ENCODE data around the gene DDB1.

Gene DDB1

DNA sequence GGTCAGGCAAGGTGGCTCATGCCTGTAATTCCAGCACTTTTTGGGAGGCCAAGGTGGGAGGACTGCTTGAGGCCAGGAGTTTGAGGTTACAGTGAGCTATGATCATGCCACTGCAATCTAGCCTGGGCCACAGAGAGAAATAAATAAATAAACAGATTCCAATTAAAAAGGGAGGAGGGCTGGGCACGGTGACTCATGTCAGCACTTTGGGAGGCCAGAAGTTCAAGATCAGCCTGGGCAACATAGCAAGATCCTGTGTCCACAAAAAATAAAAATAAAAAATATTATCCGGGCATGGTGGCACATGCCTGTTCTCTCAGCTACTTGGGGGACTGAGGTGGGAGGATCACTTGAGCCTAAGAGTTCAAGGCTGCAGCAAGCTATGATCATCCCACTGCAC lies 21.3 kb upstream of the DDB1 start:
- no peak for DNase-seq

DNA sequence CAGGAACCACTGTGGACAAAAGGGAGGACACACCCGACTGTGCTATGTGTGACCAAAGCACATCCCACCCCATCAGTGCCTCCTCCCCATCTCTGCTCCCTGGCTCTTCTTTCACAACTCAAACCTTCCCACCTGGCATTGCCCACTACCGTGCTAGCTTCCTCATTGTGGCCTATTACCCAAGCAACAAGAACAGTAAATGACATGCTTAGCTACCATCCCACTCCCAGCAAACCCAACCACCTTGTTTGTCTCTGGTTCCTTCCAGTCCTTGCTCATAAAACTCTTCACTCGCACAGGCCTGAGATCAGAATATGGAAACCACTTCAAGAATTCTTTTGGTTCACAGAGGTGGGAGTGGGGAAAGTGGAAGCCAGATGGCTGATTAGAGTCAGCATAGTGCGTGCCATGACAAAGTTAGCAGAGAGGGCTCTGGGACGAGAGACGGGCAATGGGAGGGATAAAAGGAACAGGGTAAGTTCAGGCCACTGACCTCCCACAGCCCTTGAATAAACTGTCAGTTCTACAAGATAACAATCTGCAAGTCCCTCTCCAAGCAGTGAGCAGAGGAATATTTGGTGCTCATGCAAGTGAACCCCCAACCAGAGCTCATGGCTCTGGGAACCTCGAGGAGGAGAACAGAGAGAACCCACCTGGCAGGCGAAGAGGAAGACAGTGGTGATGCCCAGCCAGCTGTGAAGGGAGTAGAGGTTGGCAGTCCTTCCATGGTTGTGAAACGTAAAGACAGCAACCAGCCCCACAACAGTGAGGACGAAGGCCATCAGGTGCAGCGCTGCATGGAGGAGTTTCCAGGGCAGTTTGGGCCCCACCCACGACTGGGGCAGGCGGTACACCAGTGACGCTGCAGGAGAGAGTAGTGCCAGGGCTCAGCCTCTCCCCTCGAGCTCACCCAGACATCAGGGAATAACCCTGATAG lies 20.5 kb upstream of the DDB1 start:
- DNase-seq = no peak

DNA sequence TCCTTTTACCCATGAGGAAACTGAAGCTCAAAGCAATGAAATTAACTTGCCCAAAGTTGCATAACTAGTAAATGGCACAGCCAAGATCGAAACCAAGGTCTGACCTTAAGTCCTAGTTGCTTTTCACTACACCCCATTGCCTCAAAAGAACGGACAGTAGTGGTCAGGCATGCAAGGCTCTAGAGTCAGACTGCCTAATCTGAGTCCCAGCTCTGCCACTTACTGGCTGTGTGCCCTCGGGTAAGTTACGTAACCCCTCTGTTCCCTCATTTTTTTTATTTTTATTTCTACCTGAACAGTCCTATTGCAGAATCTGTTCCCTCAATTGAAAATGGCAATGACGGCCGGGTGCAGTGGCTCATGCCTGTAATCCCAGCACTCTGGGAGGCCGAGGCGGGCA lies 19.1 kb upstream of the DDB1 start:
- DNase-seq = no peak

DNA sequence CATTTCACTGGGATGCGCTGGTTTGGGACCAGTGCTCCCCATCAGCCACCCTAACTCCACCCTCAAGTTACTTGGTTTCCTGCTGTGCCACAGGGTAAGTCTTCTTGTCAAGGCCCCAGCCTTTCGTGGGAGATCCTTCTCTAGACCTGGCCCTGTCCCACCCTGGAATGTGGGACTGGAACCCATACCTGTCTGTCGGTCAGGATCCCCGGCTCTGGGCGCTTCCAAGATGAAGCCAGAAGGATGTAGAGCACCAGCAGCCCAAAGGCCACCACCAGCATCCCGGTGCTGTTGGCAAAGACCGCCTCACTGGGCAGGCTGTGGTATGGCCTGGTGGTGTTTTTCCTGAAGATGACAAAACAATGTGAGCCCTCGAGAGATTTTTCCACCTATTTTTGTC lies 17.9 kb upstream of the DDB1 start:
- no peak for DNase-seq

DNA sequence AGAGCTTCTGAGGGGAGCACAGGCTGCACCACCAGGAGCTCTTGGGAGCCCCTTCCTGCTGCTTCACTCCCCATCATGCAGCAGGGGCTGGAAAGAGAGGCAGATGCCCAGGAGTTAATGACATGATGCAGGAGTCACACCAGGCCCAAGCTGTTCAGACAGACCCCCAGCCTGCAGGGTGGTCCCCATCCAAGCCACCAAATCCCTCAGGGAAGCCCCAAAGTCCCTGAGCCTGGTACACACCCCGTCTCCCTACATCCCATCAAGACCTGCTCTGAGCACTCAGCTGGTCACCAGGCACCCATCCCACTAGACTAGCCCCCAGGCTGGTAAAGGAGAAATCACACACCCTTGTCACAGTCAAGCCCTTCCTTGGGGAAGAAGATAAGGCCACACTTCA lies 17.4 kb upstream of the DDB1 start:
- DNase-seq = no peak

DNA sequence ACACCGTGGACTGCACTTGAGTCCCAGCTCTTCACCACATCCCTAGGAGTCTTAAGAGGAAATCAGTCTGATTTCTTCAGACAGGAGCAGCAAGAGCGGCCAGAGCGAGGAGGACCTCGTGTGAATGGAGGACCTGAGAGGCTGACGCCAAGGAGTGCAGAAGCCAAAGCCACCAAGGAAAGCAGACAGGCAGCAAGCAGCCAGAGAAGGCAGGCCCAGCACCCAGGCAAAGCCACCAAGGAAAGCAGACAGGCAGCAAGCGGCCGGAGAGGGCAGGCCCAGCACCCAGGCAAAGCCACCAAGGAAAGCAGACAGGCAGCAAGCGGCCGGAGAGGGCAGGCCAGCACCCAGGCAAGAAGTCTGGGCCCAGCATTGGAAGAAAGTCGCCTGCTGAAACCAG lies 17.0 kb upstream of the DDB1 start:
- DNase-seq = no peak

DNA sequence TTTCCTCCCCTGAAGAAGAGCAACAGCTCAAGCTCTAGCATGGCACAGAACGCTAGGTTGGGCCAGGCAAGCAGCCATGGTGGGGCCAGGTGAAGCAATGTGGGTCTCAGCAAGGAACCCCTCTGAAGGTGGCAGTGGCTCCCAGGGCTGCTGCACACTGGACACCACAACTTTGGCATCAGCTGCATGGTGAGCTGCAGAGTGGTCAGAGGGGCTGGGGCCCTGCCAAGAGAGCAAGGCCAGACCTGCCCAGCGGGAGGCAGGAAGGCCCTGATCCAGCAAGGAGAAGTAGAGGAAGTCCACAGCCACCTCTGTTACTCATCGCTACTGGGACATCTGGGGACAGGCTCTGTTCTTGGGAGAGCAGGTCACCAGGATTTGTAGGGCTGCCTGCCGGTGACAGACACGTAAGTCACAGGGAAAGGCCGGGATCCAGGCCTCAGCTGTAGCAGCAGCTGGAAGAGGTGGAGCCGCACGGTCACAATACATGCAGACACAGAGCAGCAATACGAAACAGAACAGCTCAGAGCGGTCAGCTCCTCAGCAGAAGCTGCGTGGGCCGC lies 16.4 kb upstream of the DDB1 start:
- no peak for DNase-seq

DNA sequence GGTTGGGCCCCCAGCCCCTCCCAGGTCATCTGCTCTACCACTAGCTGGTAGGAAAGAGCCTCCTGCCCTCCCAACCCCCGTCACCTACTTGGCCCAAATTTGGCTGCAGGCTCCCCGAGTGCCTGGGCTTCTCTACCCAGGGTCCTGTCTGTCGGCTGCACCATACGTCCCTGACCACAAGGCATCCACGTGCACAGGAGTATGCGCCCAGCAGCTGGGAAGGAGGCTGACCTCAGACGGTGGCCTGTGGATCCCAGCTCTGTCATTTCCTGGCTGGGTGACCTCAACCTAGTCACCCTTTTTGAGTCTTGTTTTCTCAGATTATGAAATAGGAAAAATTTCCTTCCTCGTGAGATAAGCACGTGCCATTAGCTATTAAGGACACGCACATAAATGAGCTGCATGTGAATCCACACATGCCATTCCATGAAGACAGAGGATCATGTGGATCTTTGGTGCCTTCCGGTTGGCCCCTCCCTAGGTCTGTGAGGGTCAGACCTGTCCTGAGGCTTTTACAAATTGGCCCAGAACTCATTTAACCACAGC lies 15.1 kb upstream of the DDB1 start:
- DNase-seq = no peak

DNA sequence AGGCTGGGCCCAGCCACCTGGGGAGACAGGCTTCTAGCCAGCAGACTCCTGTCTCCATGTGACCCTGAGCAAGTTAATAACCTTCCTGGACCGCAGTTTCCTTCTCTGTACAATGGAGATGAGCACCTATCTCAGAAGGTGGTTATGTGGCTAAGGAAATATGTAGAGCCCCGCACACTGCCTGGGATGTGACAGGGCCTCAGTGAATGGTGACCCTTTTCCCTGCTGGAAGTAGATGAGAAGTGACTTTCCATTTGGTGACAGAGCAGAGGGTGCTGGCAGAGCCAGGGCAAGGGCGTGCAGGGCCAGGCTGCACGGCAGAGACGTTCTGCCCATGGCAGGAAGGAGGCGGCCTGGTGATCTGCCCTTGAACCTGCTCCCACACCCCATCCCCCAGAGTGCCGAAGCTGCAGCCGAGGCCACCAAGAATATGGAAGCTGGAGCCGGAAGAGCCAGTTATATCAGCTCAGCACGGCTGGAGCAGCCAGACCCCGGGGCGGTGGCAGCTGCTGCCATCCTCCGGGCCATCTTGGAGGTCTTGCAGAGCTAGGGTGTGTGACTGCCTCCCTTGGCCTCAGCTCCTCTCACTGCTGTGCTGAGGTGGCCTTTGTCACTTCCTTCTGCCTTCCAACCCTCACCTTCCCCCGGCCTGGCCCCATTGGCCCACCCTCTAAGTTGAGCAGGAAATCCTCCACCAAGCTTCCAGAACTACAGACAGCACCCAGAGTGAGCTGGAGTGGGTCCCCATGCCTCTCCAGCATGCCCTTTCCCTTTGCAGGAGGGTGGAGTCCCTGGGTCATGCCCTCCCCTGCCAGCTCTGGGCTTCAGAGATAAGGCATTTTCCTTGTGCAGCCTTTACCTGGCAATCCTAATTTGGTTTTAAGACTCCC lies 13.3 kb upstream of the DDB1 start:
- DNase-seq = no peak

DNA sequence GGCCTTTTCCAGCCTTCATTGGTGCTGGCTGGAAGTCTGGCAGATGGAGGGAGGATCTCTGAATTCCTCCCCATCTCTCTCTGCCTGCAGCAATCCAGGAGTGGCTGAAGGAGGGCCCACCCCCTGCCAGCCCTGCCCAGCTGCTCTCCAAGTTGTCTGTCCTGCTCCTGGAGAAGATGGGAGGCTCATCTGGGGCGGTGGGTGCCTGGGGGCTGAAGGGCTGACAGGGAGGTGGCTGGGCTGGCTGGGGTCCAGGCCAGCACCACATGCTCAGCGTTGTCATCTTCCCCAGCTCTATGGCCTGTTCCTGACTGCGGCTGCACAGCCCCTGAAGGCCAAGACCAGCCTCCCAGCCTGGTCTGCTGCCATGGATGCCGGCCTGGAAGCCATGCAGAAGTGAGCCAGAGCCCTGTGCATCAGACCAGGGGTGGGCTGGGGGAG lies 12.3 kb upstream of the DDB1 start:
- peak; percentile 11 for DNase-seq

DNA sequence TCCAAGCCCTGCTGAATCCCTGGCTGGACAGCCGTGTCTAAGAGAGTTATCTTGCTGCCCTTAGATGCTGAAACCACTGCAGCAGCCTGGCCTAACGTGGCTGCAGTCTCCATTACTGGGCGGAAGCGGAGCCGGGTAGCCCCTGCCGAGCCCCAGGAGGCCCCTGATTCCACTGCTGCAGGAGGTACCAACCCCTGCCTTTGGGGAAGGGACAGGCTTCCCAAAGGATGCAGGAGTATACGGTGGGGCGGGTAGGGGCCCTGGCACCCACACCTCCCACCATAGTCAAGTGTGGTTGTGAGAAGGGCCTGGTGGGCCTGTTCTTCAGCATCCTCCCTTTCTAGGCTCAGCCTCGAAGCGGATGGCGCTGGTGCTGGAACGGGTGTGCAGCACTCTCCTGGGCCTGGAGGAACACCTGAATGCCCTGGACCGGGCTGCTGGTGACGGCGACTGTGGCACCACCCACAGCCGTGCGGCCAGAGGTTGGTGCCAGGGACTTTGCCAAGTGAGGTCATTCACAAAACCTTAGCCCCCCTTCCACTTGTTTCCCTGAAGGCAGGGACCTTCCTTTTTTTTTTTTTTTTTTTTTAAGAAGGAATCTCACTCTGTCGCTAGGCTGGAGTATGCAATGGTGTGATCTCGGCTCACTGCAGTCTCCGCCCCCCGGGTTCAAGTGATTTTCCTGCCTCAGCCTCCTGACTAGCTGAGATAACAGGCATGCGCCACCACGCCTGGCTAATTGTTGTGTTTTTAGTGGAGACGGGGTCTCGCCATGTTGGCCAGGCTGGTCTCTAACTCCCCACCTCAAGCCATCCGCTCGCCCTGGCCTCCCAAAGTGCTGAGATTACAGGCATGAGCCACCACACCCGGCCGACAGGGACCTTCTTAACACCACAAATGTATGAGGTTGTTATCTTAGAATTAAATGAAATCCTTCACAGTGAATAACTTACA lies 11.2 kb upstream of the DDB1 start:
- no peak for DNase-seq

DNA sequence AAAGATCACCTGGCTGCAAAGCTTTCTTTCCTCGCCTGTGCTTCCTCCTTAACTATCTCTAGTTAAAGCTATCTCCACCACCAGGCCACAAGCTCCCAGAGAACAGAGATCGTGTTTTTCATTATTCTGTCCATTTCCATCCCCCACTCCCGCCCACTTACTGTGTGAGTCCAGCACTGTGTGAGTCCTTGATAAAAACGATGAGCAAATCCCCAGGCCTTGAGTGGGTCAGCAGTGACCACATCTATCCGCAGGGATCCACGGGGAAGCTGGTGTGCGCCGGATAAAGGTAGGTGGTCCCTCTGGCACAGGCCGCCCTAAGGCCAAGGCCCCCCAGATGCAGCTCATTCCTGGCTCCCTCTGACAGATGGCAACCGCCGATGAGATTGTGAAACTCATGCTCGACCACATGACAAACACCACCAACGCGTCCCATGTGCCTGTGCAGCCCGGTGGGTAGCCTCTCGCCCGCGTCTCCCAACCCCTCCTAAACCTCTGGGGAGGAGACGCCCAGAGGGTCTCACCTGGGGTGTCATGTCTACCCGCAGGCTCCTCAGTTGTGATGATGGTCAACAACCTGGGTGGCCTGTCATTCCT lies 9.4 kb upstream of the DDB1 start:
- DNase-seq = no peak

DNA sequence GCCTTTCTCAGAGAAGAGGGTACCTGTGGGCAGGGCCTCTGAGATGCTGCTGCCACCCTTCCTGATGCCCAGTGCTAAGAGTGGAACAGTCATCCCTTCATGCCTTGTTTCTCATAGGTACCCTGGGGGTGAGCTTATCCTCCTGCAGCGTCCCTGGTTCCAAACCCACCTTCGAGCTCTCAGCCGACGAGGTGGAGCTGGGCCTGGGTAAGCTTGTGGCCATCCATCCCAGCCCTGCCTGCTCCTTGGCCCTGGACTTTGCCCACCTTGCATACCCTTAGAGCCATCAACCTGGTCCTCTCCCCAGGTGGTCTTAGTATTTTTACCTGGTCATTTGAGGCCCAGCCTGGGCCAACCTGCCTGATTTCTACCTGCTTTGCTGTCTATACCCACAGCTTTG lies 8.8 kb upstream of the DDB1 start:
- DNase-seq = no peak

DNA sequence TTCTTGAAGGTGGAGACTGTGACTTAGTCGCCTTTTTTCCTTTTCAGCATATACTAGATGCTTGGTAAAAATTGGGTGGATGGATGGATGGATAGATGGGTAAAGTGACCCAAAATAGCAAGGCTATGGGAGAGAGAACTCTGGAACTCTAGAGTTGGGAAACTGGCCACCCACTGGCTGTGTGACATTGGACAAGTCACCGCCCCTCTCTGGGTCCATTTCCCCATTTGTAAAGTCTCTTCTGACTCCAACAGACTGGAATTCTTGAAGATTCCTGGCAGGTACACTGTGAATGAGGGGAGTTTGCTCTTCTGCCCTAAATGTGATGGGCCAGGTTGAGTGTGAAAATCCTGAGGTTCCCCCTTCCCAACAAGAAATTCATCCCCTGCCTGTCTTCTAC lies 8.1 kb upstream of the DDB1 start:
- DNase-seq = no peak

DNA sequence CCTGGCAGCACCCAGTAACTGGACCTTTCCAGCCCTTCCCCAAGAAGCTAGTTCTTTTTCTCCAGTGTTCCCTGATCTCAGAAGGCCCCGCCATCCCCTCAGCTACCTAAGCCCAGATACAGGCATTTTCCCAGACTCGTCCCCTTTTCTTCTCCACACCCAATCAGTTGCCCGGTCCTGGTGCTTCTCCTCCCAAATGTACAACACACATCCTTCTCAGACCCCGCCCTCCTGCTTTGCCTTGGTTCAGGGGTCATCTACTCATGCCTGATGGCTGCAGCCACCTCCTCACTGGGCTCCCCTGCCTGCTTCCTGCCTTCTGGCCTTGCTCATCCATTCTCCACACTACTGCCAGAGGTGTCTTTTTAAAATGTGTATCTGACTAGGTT lies 6.6 kb upstream of the DDB1 start:
- no peak for DNase-seq

DNA sequence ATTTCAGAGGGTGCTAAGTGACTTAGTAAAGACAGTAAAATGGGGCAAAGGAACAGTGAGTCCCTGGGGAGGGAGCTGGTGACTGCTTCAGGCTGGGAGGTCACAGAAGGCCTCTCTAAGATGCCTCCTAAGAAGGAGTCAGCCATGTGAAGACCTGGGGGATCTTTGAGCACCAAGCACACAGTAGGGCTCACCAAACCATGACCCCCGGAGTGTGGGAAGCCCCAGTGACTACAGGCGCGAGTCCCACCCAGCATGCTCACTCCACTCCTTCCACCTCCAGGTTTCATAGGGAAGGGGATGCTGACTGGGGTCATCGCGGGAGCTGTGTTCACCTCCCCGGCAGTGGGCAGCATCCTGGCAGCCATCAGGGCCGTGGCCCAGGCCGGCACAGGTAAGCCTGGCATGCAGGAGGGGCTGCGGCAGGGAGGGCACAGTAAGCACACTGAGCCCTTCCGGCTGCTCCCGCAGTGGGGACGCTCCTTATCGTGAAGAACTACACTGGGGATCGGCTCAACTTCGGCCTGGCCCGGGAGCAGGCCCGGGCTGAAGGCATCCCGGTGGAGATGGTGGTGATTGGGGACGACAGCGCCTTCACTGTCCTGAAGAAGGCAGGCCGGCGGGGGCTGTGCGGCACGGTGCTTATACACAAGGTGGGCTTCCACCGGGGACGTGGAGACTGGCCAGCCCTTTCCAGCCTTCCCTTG lies 6.0 kb upstream of the DDB1 start:
- DNase-seq = no peak

DNA sequence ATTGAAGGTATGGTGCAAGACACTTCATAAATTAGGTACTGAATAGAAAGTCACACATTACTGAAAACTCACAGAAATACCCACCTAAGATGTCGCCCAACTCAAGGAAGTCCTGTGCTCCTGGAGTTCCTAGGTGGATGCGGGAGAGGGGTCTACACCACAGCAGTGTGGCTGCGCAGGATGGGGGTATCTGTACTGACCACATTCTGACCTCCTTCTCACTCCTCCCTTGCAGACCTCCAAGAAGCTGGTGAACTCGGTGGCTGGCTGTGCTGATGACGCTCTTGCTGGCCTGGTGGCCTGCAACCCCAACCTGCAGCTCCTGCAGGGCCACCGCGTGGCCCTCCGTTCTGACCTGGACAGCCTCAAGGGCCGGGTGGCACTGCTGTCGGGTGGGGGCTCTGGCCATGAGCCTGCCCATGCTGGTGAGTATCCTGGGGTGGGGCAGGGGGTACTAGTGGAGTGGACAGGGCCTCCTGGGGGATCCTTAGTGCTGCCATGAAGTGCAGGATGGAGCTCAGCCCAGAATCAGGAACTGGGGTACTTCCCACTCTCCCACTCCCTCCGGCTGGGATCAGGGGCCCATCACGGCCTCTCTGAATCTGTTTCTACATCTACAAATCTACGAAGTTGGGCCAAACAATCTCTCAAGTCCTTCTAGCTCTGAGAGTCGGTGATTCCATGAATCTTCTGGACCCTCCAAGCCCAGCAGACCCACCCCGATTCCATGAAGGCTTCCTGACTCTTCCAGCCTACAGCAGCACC lies 5.0 kb upstream of the DDB1 start:
- no peak for DNase-seq

DNA sequence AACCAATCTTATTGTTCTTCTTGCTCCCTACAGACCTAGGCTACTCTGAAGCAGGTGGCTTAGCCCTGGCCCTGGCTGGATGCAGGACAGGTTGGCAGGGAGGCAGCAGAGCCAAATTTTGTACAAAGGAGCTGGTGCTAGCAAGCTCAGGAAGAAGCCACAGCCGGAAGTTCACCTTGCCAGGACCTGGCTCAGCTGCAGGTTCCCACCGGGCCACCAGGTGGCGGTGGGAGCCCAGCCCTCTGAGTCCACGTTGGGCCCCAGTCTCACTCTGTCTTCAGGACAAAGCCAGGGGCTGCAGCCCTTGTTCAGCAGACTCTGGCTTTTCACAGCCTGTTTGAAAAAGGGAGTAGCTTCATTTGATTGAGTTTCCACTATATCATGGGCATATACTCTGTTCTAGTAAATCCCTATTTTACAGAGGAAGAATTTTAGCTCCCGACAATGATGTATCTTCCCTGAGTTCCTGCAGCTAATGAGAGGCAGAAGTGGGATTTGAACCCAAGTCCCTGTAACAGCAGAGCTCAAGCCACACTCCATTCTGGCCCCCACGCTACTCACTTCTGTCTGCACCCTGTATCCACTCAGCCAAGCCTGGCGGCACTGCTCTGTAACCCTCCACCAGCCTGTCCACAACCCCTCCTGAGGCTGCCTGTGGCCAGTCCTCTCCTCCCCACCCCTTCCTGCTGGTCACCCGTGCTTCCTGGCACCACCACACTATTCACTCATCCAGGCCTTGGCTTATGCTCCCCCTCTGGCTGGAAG lies 3.4 kb upstream of the DDB1 start:
- peak; percentile 62 for DNase-seq

DNA sequence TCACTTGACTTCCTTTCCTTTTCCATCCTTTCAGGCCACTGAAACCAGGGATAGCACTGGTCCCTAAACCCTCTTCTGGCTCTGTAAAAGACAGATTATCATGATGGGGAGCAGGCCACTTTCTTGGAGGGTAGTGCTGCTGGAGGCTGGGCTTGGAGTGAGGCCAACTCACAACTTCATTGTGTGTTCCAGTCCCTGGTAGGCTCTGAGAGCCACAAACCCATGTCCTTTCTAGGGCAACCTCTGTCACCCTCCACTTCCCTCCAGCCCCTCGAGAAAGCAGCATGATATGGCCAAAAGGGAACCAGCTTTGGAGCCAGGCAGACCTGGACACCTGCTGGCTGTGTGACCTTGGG lies 2.4 kb upstream of the DDB1 start:
- no peak for DNase-seq
